OCI-LY3 (cell line): ENCODE measurements around the gene TCF4.

Experiments used
- CTCF ChIP-seq: fragments of 200-600, 300-600 bp; sonication (generic); IDR thresholded peaks from 2 replicates; pipeline ENCODE4 v1.5.1; 2014; ENCODE audit warnings: antibody characterized with exemption, low read length, low read depth
- EZH2phosphoT487 ChIP-seq: fragments of 200-600 bp; shearing (Covaris generic); IDR thresholded peaks from 2 replicates; pipeline ENCODE4 v1.6.1; 2018; ENCODE audit warnings: antibody characterized with exemption, mixed run types, low read depth

GRCh38 chr18:55331301-55331700 is 256.7 kb downstream of the TCF4 start:
- TF ChIP-seq CTCF: no peak
- no peak for TF ChIP-seq EZH2phosphoT487
